Measurements from ENCODE around the gene WASF2. TPM values are rescaled to one million over a fixed set of nuclear protein-coding genes. Genes with fewer than 3 reads are reported as not detected.
A peak's percentile ranks its signal among the peaks of the same experiment; 100 is the strongest.

WASF2 gene
- total and polyA plus RNA-seq, 2 of the 13 experiments (the other 11 are each of a cell fraction or from before 2014, with no cell fraction given), result 10.4 to 27.7 TPM

GRCh38 chr1:27517907-27518718 is 28.1 kb upstream of the WASF2 start (continued):
- TF ChIP-seq ZFP37 (CRISPR knock-in tag; IDR thresholded peaks at IDR 0.05; ENCODE audit: borderline replicate concordance), result 0 out of 2 replicates have a peak, but pooled peaks have one; percentile 28
- TF ChIP-seq CHCHD3 (CRISPR knock-in tag; IDR thresholded peaks at IDR 0.05), result no peak
- 0 out of 2 replicates have a peak, but pooled peaks have one; percentile 19 for TF ChIP-seq ZNF263 (CRISPR knock-in tag; IDR thresholded peaks at IDR 0.05)
- no peak for TF ChIP-seq ZBTB40 (IDR thresholded peaks at IDR 0.05)
- peak; percentile 35; the same call in 1 of the 2 replicates for TF ChIP-seq ZBTB40 (CRISPR knock-in tag; IDR thresholded peaks at IDR 0.05)
- peak; percentile 55; the same call in 1 of the 2 replicates for TF ChIP-seq ZNF362 (CRISPR knock-in tag; IDR thresholded peaks at IDR 0.05; ENCODE audit: borderline replicate concordance)
- 0 out of 2 replicates have a peak, but pooled peaks have one; percentile 26 for TF ChIP-seq MTA1 (CRISPR knock-in tag; IDR thresholded peaks at IDR 0.05; ENCODE audit: borderline replicate concordance)
- TF ChIP-seq MTF2 (CRISPR knock-in tag; IDR thresholded peaks at IDR 0.05; ENCODE audit: borderline replicate concordance), result no peak
- TF ChIP-seq RELA (CRISPR knock-in tag; IDR thresholded peaks at IDR 0.05), result no peak
- 0 out of 2 replicates have a peak, but pooled peaks have one; percentile 52 for TF ChIP-seq ZNF225 (CRISPR knock-in tag; IDR thresholded peaks at IDR 0.05)
- TF ChIP-seq ZNF350 (CRISPR knock-in tag; IDR thresholded peaks at IDR 0.05; ENCODE audit: borderline replicate concordance, low read depth), result peak; percentile 51; the same call in 1 of the 2 replicates
- no peak for TF ChIP-seq ZNF34 (CRISPR knock-in tag; IDR thresholded peaks at IDR 0.05; ENCODE audit: borderline replicate concordance)
- peak; percentile 58; the same call in 1 of the 2 replicates for TF ChIP-seq PRDM10 (CRISPR knock-in tag; IDR thresholded peaks at IDR 0.05; ENCODE audit: low read depth)
- TF ChIP-seq HDAC1 (CRISPR knock-in tag; IDR thresholded peaks at IDR 0.05), result no peak; the same call in 1 of the 2 replicates
